NCI-H446 (cell line): ENCODE results near the gene SFMBT2.
"Not testable (repeated sequence)": the region's sequence is repeated elsewhere in the genome, so short reads cannot be mapped to it uniquely, and the experiment has no call there.

Experiments used
- DNase-seq, 2 experiments: peaks; one replicate each; lab custom pipeline; 2025; lab: John Stamatoyannopoulos, UW

SFMBT2 gene

DNA sequence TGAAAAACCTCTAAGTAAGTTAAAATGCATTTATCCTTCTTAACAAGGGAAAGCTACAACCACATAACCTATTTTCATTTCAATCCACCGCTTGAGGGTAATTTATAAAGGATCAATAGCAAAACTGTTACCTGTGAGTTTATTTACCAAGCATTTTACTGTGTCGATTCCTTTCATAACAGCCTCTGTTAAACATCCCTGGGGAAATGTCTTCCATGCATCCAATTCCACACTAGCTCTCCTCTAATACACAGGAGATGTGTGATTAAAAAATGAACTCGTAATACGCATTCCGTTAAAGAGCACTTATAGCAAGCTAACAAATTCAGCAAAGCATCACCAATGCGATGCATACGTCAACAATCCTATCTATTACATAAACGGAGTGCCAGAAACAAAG, 185.7 kb downstream of the SFMBT2 start:
- DNase-seq, result no peak

DNA sequence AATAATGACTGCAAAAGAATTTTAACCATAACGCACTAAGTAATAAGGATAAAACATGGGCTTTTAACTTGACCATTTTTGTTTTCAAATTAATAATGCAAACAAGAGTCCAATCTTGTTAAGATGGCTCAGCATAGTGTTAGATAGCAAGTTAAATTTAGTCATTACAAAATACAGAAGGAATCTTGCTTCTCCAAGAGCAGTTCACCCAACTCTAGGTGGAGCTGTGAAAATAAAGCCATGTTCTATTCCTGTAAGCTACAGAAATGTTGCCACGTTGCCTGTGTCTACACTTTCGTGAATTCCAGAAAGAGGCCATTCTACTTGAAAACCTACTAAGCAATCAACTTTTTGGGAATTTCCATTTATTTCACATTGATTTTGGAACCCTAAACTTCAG, 191.9 kb downstream of the SFMBT2 start:
- no peak for DNase-seq

DNA sequence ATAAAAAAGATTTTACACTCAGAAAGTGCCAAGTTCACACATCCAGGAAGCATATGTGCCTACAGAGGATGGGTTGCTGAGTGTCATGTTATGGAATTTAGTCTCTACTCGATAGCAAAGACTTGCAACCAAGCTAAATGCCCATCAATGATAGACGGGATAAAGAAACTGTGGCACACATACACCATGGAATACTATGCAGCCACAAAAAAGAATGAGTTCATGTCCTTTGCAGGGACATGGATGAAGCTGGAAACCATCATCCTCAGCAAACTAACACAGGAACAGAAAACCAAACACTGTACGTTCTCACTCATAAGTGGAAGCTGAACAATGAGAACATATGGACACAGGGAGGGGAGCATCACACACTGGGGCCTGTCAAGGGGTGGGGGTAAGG, 198.1 kb downstream of the SFMBT2 start:
- DNase-seq, result not testable (repeated sequence)

DNA sequence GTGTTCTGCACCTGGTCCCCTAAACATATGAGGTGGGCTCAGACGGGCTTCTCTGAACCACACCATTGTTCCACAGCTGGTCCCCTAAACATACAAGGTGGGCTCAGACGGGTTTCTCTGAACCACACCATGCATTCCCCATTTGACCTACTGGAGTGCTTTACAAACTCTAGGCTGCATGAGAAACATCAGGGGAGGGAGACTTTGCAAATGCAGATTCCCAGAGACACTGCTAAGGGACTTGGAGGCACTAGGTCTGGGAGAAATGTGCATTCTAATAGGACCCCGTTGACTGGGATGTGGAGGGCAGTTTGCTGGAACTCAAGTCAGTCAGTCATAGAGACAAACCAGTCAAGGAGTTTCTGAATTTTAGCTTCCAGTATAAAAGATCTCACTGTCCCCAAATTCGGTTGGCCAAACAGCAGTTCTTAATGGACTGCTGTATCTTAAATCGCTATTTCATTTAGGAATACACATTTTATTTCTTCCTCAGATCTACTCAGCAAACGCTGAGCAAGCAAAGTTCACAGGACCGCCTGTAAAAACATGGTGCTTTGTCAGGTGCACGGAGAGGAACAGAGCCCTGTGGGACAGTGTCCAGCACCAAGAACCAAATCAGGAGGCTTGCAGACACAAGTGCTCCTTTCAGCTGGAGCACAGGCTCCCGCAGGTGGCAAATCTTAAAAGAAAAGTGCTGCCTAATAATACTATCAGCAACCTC, 198.8 kb downstream of the SFMBT2 start:
- no peak for DNase-seq

DNA sequence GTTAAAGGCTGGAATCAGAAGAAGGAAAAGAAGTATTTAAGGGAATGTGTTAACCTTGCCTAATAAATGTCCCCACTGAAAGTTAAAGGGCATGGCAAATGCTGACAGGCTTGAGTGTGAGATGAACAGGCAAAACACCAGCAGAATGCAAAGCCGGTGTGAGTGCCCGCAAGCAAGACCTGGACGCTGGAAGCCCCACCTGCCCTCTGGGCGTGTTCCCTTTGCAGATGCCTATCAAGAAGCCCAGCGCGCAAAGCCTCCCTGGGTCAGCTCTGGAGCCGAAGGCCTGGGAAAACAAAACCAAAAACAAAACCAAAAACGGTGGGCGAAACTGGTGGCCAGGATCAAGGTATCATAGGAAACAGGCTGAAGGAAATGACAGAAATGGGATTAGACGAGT, 200.3 kb downstream of the SFMBT2 start:
- no peak for DNase-seq

DNA sequence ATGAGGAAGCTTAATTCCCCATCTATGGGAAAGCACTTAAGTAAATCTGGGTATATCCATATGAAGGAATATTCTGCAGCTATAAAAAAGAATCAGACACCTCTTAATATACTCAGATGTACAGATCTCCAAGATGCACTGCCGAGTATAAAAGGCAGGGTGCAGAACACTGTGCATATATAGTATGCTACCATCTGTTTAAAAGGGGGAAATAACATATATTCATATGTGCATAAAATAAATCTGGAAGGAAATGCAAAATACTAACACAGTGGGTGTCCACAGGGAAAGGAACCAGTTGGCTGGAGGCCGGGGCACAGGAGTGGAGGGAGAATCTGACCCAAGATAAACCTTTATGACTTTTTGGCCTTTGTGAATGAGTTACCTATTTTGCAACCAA, 201.4 kb downstream of the SFMBT2 start:
- DNase-seq, result no peak

DNA sequence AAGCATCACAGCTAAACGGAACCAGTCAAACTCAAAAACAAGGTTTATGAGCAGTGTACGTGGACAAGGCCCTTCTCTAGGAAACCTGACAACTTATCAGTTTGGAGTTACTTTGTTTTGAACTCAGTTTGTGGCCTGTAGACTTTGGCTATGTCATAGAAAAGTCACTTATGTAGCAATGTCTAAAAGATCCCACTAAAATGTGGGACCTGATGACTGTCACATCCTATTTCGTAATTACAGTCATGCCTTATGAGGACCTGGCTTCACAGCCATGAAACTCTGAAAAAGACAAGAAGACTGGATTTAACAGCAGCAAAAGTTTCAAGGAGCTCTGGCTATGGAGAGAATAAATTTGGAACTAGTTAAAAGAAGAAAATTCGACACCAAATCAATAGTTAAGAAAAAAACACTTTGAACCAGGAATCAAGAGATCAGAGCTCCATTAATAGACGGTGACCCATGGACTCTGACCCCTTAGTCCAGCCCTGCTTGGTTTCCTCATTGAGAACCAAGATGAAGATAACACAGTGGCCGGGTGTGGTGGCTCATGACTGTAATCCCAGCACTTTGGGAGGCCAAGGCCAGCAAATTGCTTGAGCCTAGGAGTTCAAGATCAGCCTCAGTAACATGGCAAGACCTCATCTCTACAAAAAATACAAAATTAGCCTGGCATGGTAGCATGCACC, 204.3 kb downstream of the SFMBT2 start:
- DNase-seq, result no peak

DNA sequence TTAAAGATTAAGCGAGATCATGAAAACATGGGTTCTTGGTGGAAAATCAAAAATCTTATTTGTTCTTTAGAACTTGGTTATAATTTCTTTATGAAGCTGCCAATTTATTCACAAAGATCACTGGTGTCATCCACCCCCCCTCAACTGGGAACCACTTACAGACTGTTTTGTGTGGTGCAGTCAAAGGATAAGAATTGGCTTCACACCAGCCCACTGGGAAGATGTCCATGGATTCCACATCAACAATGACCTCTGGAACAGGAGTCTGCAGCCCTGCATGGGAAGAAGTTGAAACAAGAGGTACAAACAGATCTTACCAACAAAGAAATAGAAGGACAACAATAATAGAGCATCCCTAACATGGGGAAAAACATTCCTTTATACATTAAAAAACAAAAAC, 205.2 kb downstream of the SFMBT2 start:
- DNase-seq, result no peak

DNA sequence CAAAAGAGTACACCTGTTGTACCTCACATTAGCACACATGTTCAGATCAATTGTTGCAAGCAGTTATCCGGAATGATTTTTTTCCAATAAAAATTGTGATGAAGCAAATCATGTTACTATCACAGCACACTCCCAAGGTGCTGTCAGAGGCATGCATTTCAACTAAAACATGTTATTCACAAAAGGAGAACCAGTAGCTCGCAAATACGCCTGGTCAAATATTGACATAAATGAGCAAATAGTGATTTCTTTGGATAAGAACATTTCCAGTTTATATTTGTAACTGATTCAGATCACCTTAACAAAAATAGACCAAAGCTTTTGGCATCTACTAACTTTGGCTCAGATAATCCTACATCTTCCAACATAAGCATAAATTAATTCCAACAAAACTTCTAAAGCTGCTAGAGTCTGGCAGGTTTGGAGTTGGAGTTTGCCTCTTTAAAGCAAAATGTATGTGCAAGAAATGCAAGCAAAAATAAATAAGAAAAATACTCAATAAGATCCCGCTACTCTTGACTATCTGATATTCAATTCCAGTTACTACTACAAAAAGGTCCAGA, 208.0 kb downstream of the SFMBT2 start:
- no peak for DNase-seq

DNA sequence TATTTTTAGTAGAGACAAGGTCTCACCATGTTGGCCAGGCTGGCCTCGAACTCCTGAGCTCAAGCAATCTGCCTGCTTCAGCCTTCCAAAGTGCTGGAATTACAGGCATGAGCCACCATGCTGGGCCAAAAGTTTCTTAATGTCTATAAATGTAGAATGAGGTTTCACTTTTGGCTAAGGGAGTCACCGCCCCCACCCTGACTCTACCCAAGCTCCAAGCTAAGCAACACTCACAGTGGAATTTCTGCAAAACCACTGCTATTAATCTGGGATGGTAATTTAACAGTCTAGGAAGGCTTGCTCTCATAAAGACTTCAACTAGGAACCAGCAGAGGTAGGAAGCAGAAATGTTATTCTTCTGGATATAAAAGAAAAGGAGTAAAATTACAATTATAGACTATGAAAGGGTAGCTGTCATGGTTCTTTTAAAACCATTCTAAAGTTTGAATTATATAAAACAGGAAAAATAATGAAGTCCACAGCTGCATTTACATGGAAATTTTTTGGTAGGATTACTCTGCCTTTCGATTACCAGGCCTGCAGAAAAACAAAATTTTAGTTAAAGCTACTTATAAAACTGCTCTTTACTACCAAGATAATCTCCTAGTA, 211.6 kb downstream of the SFMBT2 start:
- DNase-seq, result no peak

DNA sequence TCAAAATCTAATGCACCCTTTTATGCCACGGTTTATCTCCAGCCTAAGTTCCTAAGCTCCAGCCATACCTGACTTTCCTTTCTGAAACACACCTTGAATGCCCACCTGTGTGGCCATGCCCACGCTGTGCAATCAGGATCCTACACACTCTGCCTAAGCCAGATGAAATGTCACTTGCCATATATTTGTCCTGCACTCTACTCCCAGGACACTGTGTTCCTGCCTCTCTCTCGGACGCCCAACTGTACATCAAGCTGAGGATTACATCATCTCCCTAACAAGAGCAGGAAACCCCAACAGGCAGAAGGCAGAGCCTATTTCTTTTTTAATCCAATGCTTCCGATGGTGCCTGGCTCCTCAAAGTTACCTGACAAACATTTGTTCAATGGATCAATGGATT, 214.6 kb downstream of the SFMBT2 start:
- no peak for DNase-seq

DNA sequence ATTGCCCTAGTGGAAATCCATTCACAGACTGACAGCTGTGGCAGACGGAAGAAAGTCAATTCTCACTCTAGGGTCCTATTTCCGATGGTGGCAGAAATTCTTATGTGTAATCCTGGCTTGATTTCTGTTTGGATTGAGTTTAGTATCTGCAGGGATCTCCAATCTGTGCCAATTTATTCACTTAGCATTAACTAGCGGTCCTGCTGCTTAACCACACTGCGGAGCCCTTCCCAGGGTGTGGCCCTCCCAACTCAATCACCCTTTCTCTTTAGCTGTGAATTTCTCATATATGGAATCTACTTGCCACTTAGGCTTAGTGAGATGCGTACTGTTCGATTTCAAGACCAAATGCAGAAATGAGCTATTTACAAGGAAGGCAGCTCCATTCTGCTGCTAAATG, 215.7 kb downstream of the SFMBT2 start:
- DNase-seq, result no peak

DNA sequence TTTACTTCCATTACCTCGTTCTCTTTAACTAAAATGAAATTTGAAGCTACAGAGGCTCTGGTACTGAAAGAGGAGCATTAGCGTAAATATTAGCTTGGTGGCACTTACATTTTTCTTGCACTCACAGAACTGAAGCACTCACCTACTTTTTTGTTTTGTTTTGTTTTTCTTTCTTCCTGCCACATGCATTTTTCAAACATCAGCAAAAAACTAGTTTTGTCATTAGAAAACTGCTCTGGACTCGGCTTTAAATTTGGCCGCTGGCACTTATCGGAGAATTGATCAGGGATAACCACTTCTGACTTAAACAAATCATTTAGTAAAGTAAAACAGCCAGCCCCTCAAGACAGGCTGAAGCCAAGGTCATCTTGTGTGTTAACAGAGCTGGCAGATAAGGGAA, 216.3 kb downstream of the SFMBT2 start:
- DNase-seq, result no peak

DNA sequence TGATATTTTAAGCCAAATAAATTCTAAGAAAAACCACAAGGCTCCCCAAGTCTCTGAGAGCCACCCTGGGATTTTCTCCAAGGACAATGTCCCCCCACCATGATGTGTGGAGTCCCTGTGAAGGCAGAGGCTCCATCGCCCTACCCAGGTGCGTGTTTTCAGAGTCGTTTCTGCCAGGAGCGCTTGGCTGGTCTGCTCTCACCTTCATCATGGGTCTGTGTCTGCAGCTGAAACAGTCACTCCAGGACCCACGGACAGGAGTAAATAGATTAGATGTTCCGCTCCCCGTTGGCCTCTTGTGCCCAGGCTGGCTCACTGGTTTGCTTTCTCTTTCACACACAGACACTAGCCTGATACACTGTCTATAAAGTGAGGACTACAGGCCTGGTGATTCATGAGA, 217.5 kb downstream of the SFMBT2 start:
- DNase-seq, result no peak

DNA sequence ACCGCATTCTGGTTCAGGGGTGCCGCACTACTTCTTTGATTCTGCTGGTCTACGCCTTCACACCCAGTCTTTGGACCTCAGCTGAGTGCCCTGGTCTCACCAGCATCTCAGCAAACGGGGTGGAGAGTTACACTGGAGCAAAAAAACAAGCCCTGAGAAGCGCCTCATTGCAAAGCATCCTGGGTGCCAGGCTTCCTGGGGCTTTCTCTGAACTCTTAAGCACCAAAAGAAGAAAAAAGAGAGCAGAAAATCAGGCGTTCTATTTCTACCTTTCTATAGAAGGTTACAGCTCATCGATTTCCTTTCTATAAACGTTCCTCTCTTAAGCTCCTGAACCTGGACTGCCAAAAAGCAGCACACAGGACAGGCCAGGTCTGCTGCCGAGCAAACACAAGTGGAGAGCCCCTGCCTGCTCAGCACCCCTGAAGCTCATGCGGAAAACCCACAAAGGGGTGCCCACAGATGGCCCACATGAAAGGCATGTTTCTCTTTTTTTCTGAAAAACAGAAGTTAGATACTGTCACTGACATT, 217.9 kb downstream of the SFMBT2 start:
- DNase-seq, result no peak

DNA sequence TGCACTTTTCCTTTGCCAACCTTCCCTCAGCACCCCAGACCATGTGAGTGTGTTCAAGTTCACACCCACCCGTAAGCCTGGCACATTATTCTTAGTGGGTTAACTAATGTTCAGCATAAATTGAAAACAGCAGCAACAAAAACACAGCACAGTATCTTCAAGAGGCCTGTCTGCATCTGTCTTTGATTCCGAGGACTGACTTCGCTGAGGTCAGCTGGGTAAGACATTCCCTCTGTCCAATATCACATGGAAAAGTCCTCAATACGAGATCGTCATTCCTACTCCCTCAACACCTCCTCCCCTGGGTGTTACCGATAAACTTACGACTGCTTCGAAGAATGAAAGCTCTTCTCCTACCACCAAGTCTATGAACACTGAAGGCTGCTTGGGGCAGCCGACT, 218.8 kb downstream of the SFMBT2 start:
- no peak for DNase-seq

DNA sequence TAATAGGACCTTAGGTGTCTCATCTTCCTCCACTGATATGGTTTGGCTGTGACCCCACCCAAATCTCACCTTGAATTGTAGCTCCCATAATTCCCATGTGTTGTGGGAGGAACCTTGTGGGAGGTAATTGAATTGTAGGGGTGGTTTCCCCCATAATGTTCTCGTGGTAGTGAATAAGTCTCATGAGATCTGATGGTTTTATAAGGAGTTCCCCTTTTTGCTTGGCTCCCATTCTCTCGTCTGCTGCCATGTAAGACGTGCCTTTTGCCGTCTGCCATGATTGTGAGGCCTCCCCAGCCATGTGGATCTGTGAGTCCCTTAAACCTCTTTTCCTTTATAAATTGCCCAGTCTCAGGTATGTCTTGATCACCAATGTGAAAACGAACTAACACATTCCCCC, 220.1 kb downstream of the SFMBT2 start:
- DNase-seq, result not testable (repeated sequence)

DNA sequence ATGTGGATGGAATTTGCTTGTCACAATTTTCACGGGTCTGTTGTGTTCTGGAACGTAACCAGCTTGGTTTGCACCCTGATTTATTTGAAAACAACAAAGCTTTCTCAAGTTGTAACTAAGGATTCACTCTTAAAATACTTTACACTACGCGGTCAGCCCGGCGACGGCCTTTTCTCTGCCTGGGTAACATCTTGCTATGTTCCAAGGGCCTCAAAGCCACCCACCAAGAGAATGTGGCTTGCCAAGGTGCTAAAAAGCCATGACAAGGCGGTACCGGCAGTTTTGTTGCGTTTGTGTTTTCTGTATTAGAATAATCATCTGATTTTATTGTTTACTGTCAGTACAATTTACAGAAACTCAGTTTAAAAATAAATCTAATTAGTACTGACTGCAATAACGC, 220.9 kb downstream of the SFMBT2 start:
- DNase-seq, result no peak

DNA sequence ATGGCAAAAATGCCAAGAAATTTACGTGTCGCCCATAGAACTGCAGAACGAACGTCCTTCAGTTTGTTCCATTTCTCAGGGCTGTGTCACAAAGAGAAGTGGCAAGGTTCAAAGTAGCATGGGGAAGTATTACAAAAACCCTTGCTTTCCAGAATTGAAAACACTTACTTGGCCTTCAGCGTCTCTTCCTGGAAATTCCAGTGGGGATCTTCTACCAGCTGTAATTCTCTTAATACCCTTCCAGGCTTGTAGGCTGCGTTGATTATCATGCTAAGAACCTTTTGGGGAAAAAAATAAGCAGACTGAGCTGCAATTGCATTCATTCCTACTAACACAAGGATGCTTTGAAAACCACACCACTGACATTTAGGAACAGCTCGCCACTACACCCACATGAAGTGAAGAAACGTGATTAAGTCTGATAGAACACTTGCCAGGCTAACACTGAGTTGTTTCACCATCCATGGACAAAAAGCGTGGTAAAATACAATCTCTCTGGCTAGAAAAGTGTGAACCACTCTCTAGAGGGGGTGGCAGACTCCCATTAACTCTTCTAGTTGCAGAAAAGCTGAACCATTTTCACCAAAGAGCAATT, 222.3 kb downstream of the SFMBT2 start:
- no peak for DNase-seq

DNA sequence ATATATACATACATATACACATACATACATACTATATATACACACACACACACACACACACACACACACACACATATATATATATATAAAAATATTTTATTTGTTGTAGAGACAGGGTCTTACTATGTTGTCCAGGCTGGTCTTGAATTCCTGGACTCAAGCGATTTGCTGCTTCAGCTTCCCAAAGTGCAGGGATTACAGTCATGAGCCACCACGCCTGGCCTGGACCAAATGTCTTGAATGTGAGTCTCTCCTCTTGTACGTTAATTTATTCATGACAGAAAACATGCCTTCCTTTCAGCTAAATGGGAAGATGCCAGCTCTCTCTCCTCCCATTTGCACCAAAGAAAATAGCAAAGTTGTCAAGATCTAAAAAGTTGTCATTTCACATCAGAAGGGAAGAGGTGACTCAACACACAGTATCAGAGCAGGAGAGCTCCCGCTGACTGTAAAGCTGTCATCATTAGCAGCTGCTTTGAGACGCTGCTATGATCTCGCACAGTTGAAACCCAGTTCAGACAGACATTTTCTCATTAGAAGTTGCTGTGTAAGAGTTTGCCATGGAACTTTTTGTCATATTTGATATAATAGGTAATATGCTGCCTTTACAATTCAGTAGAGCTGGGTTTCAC, 224.3 kb downstream of the SFMBT2 start:
- DNase-seq, result no peak

DNA sequence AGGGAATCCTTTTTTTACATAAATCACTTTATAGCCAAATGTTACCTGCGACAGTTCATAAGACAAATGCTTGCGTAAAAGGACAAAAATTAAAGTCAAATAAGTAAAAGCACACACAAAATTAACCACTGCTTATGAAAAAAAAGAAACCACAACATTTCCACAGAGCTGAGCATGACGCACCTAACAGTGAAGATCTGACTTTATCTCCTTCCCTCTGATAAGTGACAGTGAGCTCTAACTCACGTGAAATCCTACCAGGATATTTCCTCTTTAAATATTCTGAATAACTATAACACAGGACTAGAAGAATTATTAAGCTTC, 225.5 kb downstream of the SFMBT2 start:
- DNase-seq, result no peak

DNA sequence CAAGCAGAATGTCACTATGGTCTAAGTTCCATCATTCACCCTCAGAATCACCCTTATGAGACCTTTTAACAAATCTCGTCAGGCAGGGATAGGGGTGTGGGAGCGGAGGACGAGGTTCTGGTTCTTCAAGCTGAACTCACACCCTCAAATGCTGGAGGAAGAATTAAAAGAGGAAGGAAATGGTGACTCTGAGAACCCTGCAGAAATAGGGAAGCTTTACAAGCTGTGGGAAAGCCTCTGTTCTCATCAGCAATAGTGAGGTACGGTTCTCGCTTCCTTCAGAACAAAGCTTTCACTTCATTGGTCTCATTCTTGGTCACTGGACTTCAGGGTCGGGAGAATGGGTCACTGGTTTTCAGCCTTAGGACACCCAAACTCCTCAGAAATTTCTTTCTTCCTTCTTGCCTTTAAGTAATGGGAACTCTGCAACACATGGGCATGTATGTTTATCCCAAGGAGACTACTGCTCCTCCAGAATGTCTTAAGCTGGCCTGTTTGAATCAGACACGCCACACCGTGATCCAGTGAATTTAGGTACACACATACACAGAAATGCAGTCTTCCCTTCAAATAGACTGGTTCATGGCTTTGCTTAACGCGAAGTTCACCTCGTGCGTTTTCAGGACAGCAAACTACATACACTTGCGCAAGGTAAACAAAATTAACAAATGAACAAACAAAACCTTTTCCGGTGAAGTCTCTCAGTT, 226.0 kb downstream of the SFMBT2 start:
- DNase-seq, result no peak
